Medulla oblongata (tissue), 1 donor: ENCODE results near the gene KCNRG.
"Not testable (repeated sequence)": the region's sequence is repeated elsewhere in the genome, so short reads cannot be mapped to it uniquely, and the experiment has no call there.

Experiments
- DNase-seq: peaks from one replicate; pipeline ENCODE4 v3.0.0-alpha.2; 2015; ENCODE audit errors: extremely low spot score

Gene KCNRG

DNA sequence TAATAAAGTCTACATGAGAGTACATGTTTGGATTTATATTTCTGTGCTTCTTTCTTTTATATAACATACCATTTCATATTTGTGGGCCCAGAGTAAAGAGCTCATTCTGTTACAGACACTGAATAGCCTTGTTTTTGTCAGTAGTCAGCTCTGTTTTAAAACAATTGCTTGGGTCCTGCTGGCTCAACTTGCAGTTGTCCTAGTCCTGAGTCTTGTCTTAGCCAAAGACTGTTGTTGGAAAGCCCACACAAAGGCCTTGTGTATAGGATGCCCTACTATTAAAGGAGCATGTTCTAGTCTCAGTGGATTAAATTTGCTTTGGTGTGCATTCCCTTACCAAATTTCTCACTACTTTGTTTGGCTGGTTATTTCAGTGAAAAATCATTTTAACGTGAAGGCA lies 3.8 kb upstream of the KCNRG start:
- DNase-seq, result peak; percentile 74

DNA sequence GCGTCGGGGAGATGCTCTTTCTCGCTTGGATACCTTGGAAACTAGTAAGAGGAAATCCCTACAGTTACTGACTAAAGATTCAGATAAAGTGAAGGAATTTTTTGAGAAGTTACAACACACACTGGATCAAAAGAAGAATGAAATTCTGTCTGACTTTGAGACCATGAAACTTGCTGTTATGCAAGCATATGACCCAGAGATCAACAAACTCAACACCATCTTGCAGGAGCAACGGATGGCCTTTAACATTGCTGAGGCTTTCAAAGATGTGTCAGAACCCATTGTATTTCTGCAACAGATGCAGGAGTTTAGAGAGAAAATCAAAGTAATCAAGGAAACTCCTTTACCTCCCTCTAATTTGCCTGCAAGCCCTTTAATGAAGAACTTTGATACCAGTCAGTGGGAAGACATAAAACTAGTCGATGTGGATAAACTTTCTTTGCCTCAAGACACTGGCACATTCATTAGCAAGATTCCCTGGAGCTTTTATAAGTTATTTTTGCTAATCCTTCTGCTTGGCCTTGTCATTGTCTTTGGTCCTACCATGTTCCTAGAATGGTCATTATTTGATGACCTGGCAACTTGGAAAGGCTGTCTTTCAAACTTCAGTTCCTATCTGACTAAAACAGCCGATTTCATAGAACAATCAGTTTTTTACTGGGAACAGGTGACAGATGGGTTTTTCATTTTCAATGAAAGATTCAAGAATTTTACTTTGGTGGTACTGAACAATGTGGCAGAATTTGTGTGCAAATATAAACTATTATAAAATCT lies 2.7 kb upstream of the KCNRG start:
- no peak for DNase-seq

DNA sequence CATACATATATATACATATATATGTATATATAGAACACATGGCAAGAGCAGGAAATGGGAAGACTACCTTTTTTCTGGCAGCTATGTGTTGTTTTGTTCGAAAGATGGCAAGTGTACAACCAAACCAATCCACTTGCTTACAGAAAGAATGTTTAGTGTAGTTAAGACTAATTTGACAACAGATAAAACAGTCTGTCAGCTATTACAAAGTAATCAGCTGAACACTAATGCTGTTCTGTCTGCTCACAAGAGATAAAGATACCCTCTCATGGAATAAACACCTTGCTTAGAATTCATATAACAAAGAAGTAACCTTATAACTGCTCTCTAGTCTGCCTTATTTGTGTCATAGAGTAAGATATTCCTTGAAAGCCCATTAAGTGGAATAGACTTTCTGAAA lies 858 bp upstream of the KCNRG start:
- DNase-seq, result no peak

DNA sequence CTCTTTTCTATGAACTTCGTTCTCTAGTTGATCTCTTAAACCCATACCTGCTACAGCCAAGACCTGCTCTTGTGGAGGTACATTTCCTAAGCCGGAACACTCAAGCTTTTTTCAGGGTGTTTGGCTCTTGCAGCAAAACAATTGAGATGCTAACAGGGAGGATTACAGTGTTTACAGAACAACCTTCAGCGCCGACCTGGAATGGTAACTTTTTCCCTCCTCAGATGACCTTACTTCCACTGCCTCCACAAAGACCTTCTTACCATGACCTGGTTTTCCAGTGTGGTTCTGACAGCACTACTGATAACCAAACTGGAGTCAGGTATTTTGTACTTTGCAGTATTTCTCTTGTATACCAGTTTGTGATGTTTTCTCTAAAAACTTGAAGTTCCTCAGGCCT lies 506 bp downstream of the KCNRG start:
- DNase-seq, result no peak

DNA sequence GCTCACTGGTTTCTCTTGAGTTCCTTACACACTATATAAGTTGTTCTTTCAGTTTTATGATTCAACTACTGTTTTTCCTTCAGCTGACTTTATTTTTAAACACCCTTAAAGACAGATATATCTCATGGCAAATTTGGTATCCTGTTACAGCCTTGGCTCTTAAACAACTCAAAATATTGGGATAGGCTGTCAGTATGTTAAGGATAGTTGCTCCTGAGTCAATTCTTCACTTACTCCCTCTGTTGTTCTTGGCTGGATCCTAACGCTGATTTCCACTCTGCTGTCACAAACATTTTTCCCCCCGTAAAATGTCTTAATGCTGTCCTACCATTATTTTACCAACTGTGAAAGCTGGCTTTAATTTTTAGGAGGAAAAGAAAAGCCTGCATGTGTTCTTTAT lies 1.2 kb downstream of the KCNRG start:
- DNase-seq, result no peak

DNA sequence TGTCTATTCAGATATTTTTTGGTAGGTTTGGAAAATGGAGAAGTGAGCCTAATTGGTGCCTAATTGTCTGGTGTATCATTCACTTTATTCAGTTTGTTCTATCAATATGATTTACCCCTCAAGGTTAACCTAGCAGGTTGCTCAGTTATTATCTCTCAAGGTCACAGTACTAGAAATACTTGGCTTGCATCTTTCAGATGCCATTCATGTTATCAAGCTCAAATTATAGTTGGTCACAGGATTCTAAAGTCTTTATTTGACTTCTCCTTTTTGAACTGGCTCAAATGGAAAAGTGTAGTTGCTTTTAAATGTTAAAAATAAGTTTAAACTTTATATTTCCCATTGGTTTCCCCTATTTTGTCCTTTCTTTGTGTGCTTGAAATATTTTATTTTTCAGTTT lies 2.6 kb downstream of the KCNRG start:
- DNase-seq, result no peak

DNA sequence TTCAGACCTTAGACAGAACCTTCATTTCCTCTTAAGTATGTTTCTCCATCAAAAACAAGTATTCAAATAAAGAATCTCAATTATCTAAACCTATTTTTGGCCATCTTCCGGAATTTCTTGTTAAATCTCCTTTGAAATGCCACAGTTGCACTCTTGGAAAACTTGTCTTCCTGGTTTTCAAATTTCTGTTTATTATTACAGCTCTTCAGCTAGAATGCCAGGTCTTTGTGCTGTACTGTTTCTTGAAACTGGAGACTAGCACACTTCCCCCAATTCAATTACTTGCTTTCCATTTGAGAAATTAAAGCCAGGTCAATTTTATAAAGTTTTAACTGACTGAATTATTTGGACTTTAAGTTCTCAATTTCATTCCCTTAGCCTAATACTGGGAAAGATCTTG lies 10.2 kb downstream of the KCNRG start:
- no peak for DNase-seq

DNA sequence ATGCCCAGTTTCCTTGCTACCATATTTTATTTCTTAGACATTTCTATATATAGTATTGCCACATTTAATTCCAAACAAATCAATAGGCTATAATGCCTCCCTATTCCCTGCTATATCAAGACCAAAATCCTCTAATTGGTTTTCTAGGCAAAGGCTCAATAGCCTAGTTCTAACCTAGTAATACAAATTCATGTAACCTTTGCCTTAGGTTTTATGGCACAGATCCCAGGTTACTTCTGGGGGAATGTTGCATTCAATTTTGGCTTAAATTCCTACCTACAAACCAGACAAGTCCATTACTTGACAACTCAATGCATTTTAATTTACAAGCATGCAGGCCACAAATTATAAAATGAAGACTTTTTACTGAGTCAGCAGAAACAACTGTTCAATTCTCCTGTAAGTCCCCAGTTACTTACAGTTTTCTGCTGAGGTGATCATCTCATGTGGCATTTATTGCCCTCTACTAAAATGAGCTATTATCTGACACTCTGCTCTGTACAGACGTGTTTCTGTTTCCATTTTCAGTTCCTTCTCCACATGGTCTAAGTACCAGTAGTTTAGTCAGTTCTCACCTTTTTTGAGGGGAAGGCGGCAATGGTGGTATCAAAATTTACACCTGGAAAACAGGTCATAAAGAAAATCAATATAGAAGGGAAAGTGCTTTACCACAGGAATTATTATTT lies 11.7 kb downstream of the KCNRG start:
- DNase-seq, result no peak

DNA sequence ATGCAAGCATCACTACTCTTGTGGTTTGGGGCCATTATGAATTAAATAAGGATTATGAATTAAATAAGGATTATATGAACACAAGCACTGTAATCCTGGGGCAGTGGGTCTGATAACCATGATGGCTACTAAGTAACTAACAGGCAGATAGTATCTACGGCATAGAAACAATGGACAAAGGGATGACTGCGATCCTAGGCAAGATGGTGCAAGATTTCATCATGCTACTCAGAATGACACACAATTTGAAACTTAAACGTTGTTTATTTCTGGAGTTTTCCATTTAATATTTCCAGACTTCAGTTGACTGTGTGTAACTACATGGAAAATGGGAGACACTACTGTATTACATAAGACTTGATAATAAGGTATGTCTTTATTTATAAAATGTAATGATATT lies 15.1 kb downstream of the KCNRG start:
- DNase-seq, result no peak

DNA sequence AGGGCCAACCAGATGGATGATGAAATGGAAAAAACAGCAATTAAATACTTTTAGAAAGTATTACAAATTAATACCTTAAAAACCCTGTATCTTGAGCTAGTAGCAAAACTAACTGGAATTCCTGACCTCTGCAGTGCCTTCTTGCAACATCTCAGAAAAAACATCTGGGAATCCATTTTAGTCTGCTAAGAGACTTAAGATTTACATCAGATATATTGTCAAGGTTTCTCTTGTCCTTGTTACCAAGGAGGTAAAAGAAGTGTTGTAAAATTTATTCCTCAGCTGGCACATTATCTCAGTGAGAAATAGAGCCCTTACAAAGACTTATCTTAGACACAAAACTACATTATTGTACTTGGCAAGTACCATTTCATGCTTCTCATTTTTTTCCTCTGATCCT lies 18.5 kb downstream of the KCNRG start:
- DNase-seq, result no peak

DNA sequence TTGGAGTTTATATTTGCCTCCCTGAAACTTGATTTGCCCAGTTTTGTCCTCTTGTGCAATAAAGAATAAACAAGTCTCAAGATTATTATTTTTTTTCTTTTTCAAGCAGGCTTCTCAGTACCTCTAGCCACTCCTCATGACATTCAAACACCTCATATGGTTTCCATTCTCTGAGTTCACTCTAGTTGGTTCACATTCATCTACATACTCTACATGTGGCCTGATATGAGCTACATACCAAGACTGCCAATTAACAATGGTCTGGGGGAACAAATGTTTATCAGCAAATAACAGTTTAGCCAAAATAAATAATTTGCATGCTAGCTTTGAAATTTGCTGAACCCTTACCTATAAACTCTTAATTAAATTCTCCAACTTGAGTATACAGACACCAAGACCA lies 22.5 kb downstream of the KCNRG start:
- DNase-seq, result no peak

DNA sequence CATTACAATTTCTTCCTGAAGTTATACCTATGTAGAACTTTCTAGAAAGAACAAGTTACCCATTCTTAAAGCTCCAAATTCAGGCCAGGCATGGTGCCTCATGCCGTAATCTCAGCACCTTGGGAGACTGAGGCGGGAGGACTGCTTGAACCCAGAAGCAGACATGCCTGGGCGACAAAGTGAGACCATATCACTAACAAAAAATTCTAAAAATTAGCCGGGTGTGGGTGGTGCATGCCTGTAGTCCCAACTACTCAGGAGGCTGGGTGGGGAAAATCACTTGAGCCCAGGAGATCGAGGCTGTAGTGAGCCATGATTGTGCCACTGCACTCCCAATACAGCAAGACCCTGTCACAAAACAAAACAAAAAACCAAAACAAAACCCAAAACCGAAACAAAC lies 23.0 kb downstream of the KCNRG start:
- DNase-seq, result no peak

DNA sequence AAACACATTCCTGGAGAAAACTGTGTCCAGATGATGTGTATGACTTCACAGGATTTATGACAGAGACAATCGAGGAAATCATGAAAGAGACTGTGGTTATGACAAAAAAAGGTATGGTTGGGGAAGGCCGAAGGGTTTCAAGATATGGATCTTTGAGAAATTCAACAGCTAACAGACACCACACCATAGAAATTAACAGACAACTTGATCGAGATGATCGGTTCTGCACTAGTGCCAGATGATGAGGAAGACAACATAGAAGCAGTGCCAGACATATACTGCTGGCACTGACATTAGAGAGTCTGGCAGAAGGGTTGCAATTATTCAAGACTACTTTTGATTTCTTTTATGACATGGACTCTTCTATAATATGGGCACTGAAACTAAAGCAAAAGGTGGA lies 37.2 kb downstream of the KCNRG start:
- no peak for DNase-seq

DNA sequence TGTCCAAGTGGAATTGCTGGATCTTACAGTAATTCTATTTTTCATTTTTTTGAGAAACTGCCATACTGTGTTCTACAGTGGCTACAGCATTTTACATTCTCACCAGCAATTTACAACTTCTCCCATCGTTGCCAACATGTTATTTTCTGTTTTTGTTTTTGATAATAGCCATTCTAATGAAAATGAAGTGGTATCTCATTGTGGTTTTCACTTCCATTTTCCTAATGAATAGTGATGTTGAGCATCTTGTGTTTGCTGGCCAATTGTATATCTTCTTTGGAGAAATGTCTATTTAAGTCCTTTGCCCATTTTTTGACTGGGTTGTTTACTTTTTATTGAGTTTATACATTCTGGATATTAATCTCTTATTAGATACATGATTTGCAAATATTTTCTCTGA lies 38.6 kb downstream of the KCNRG start:
- DNase-seq, result no peak

DNA sequence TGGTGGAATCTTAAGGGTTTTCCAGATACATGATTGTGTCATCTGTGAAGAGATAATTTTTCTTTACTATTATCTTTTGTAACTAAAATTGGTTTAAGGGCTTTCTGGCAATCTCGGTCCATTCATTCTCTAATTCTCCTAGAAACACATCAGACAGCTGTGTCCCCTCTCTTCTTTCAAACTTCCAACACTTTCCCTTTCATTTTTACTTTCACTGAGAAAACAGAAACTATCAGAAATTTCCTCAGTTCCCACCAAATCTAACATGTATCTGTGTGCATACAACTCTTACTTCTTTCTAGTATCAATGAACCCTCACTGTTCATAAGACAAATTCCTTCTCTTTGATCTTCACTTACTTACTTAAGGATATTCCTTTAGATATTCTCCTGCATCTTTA lies 40.2 kb downstream of the KCNRG start:
- DNase-seq, result no peak

DNA sequence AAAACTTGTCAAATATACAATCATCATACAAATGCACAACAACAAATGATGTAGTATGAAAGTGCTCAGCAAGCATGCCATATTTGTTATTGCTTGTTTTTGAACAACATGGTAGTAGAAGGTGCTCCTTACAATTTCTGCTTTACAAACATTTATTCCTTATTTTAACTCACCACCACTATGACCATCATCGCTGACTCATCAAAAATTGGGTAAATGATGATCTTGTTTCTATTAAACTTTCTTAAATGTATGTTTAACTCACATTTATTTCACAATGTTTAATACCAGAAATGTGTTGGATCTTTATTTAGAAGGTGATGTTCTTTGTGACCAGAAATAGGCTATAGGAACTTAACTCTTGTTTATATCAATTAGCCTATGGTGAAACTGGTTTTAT lies 45.5 kb downstream of the KCNRG start:
- DNase-seq, result no peak

DNA sequence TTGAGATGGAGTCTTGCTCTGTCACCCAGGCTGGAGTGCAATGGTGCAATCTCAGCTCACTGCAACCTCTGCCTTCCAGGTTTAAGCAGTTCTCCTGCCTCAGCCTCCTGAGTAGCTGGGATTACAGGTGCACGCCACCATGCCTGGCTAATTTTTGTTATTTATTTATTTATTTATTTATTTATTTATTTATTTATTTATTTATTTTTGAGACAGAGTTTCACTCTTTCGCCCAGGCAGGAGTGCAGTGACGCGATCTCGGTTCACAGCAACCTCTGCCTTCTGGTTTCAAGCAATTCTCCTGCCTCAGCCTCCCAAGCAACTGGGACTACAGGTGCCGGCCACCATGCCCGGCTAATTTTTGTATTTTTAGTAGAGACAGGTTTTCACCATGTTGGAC lies 47.1 kb downstream of the KCNRG start:
- not testable (repeated sequence) for DNase-seq

DNA sequence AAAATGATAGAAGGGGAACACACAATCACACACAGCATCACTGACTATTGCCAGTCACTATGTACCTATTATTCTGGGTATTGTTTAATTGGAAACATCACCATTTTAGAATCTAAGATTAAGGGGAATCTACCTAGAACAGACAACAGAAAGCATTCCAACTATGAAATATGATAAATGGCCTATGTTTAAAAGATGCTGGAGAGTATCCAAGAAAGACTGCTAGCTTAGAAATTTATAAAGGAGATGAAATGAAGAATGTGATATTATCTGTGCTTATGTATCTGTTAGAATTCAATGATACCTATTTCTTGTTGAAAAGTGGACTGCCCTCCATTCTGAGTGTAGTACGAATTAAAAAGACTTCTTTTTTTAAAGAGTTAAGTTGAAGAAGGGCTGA lies 50.5 kb downstream of the KCNRG start:
- DNase-seq, result no peak

DNA sequence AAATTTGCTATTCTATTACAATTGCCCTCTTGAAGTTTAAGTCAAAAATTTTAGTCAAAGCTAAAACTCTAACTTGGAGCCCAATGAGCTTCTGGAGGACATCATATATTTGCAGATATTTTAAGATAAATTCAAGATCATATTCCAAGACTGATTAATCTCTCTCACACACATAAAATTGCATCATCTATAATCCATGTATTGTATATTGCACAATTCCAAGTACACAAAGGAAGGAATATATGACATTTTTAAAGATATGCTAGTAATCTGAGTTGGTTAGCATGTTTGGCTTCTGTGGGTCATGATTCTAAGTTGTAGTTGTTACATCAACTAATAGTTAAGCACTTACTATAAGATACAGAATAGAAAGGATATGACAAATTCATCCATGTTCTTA lies 53.3 kb downstream of the KCNRG start:
- no peak for DNase-seq

DNA sequence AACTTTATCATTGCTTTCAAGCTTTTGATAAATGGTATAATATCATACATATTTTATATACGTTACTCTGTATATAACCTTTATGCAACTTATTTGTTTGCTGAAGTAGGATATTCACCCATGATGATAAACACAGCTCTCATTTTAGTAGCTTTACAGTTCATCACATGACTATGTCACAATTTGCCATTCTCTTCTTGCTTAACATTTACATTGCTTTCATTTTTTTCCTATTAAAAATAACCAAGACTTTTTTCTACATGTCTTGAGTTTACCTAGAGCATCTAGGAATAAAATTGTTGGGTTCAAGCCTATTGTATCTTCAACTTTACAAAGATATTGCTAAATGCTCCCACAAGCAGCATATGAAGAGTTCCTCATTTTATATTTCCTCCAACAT lies 54.0 kb downstream of the KCNRG start:
- no peak for DNase-seq

DNA sequence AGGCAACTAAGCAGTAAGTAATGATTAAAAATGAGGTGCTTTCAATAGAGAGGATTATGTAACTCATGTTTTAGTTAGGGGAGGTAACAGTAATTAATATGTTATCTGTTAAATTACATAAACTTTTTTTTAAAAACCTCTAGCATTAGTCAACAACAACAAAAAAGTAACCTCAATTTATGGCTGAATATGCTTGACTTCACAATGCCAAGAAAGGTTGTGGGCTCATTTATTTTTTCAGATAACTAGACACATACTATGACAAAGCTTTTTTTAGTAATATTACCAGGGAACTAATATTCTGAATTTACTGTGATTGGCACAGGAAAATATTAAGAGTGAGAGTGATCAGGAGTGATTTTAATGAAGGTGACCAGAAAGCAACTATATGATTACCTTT lies 54.9 kb downstream of the KCNRG start:
- DNase-seq, result no peak
